IMR-90 (cell line): Measurements from ENCODE around the gene CIITA.

Experiments
- MXI1 ChIP-seq: IDR thresholded peaks from 2 replicates; pipeline ENCODE4 v1.6.1; 2012; ENCODE audit warnings: low read depth, mild to moderate bottlenecking, low read length, moderate library complexity, borderline replicate concordance
- POLR2A ChIP-seq: IDR thresholded peaks from 2 replicates; pipeline ENCODE4 v1.6.1; 2012; ENCODE audit warnings: mild to moderate bottlenecking, low read depth, low read length
- RAD21 ChIP-seq: IDR thresholded peaks from 2 replicates; pipeline ENCODE4 v1.6.1; 2012; ENCODE audit warnings: low read length, improper control_type of control experiment
- SMC3 ChIP-seq: fragments of 150-350 bp; IDR thresholded peaks from 2 replicates; pipeline ENCODE4 v1.6.1; 2016; ENCODE audit warnings: low read depth, mild to moderate bottlenecking, antibody characterized with exemption, low read length, moderate library complexity
- TF ChIP-seq, protein P1 (sequence below): conservative IDR thresholded peaks from 2 replicates; pipeline ENCODE4 v1.5.1; 2012; ENCODE audit warnings: mild to moderate bottlenecking, low read depth, low read length, improper control_type of control experiment
- TF ChIP-seq, protein P2 (sequence below): fragments of 150-350 bp; IDR thresholded peaks from 2 replicates; pipeline ENCODE4 v1.6.1; 2017; ENCODE audit warnings: mild to moderate bottlenecking, antibody characterized with exemption, low read length, low read depth

DNA sequence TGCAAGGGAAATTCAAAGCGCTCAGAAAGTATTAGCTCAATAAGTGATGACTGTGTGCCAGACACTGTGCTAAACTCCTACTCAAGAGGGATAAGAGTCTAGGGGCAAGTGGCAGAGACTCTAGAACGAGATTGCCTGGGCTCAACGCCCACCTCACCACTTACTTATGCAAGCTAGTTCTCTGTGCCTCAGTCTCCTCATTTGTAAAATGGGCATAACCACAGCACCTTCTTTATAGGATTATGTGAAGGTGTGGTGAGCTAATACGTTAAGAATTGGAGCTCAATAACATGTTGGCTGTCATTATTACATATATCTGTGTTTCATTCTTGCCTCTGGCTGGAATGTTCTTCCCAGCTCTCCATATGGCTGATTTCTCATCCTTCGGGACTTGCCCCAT, 49.9 kb downstream of the CIITA start:
- TF ChIP-seq, protein P1, sequence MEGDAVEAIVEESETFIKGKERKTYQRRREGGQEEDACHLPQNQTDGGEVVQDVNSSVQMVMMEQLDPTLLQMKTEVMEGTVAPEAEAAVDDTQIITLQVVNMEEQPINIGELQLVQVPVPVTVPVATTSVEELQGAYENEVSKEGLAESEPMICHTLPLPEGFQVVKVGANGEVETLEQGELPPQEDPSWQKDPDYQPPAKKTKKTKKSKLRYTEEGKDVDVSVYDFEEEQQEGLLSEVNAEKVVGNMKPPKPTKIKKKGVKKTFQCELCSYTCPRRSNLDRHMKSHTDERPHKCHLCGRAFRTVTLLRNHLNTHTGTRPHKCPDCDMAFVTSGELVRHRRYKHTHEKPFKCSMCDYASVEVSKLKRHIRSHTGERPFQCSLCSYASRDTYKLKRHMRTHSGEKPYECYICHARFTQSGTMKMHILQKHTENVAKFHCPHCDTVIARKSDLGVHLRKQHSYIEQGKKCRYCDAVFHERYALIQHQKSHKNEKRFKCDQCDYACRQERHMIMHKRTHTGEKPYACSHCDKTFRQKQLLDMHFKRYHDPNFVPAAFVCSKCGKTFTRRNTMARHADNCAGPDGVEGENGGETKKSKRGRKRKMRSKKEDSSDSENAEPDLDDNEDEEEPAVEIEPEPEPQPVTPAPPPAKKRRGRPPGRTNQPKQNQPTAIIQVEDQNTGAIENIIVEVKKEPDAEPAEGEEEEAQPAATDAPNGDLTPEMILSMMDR = no peak
- no peak for TF ChIP-seq POLR2A
- TF ChIP-seq SMC3 = no peak
- TF ChIP-seq MXI1 = no peak
- TF ChIP-seq, protein P2, sequence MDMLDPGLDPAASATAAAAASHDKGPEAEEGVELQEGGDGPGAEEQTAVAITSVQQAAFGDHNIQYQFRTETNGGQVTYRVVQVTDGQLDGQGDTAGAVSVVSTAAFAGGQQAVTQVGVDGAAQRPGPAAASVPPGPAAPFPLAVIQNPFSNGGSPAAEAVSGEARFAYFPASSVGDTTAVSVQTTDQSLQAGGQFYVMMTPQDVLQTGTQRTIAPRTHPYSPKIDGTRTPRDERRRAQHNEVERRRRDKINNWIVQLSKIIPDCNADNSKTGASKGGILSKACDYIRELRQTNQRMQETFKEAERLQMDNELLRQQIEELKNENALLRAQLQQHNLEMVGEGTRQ = no peak
- no peak for TF ChIP-seq RAD21
